Activated CD4-positive, CD25-positive, alpha-beta regulatory T cell (primary cell): Measurements from ENCODE around the gene PTCH2.
"Not testable (repeated sequence)": the region's sequence is repeated elsewhere in the genome, so short reads cannot be mapped to it uniquely, and the experiment has no call there.

Source experiments
- DNase-seq, 4 experiments: peaks; one replicate each; lab custom pipeline; 2025; lab: John Stamatoyannopoulos, UW

PTCH2 gene

DNA sequence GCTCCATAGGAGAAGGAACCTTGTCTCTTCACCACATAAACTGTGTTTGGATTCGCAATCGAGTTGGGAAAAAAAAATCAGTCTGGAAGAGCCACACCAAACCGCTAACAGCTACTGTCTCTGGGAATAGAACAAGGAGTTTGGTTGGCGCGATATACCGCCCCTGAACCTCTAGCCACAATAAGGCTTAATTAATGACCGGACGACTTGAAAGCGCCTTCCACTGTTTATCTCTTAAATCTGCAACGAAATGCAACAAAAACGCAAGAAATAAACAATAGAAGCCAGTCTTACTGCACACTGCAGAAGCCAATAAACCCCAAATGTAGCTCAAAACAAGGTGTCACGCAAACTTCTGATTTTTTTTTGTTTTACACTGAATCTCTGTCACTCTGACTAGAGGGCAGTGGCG, 23.9 kb downstream of the PTCH2 start:
- no peak for DNase-seq

DNA sequence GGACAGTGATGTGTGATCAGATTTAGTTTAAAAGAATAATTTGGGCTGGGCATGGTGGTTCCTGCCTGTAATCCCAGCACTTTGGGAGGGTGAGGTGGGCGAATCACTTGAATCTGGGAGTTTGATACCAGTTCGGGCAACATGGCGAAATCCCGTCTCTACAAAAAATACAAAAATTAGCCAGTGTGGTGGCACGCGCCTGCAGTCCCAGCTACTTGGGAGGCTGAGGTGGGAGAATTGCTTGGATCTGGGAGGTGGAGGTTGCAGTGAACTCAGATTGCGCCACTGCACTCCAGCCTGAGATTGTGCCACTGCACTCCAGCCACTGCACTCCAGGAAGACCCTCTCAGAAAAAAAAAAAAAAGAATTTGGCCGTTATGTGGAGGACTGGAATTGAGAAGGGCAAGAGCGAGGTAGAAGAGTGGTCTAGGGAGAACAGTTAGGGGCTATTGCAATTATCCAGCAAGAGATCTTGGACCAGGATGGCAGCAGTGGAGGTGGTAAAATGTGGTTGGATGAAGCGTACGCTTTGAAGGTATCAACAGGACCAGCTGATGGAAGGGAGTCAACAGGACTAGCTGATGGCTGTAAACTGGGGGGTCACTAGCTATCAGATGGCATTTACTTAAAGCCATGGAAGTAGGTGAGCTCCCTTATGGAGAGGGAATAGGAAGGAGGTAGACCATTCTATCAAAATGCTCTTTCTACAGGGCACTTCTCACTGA, 25.1 kb downstream of the PTCH2 start:
- DNase-seq = no peak

DNA sequence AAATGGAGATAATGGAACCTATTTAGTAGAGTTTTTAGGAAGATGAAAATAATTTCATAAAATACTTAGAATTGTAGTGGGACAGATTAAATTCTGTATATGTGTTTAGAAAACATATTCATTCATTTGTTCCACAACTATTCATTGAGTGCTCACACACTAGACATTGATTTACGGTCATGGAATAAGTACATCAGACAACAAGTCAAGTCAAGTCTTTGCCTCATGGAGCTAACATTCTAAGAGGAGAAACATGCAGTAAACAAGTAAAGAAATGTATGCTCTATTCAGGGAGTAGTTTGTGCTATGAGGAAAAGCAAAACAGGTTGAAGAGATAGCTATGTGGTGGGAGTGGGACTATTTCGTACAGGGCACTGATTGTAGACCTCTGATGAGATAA, 25.7 kb downstream of the PTCH2 start:
- DNase-seq = no peak

DNA sequence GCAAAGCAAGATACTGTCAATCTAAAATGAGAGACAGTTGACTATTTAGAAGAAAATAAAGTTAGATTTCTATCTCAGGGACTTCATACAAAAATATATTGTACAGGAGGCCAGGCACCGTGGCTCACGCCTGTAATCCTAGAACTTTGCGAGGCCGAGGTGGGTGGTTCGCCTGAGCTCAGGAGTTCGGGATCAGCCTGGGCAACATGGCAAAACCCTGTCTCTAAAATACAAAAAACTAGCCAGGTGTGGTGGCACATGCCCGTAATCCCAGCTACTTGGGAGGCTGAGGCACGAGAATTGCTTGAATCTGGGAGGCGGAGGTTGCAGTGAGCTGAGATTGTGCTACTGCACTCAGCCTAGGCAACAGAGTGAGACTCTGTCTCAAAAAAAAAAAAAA, 27.1 kb downstream of the PTCH2 start:
- not testable (repeated sequence) for DNase-seq

DNA sequence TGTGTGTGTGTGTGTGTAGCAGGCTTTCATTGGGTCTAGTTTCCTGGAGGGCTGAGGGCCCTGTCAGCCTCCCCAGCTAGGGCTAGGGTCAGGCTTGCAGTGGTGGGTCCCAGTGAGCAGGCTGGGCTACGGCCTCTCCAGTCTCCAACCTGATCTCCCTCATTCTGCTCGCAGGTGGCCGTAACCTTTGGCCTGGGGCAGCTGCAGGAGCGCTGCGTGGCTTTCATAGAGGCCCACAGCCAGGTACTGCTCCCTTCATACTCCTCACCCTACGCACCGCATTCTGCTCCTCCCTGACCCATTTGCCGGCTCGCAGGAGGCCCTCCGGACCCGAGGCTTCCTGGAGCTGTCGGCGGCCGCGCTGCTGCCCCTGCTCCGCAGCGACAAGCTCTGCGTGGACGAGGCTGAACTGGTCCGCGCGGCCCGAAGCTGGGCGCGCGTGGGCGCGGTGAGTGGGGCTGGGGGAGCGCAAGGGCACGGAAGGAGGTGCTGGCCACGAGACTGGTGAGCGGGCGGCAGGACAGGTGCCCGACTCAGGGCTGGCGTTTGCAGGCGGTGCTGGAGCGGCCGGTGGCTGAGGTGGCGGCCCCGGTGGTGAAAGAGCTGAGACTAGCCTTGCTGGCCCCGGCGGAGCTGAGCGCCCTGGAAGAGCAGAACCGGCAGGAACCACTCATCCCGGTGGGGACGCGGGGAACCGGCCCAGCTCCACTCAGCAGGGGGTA, 30.1 kb downstream of the PTCH2 start:
- no peak for DNase-seq

DNA sequence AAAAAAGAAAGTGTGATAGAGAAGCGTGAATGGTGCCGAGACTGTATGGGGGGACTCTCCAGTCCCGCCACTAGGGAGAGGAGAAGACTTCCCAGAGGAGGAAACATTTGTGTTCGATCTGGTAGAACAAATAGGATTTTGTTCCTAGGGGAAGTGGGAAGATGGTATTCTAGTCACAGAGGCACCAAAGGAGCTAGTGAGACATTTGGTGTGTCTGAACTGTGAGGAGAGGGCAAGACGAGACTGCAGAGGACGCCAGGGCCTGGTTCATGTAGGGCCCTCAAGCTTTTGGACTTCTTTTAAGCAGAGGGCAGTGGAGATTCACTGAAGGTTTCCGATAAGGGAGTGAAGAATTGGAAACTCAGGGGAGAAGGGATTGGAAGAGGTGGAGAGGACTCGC, 31.8 kb downstream of the PTCH2 start:
- no peak for DNase-seq

GRCh38 chr1:44810762-44811105, 32.3 kb downstream of the PTCH2 start:
- not testable (repeated sequence) for DNase-seq

- no peak for DNase-seq
Observed at GRCh38 chr1:44810101-44810761, 32.8 kb downstream of the PTCH2 start.

DNA sequence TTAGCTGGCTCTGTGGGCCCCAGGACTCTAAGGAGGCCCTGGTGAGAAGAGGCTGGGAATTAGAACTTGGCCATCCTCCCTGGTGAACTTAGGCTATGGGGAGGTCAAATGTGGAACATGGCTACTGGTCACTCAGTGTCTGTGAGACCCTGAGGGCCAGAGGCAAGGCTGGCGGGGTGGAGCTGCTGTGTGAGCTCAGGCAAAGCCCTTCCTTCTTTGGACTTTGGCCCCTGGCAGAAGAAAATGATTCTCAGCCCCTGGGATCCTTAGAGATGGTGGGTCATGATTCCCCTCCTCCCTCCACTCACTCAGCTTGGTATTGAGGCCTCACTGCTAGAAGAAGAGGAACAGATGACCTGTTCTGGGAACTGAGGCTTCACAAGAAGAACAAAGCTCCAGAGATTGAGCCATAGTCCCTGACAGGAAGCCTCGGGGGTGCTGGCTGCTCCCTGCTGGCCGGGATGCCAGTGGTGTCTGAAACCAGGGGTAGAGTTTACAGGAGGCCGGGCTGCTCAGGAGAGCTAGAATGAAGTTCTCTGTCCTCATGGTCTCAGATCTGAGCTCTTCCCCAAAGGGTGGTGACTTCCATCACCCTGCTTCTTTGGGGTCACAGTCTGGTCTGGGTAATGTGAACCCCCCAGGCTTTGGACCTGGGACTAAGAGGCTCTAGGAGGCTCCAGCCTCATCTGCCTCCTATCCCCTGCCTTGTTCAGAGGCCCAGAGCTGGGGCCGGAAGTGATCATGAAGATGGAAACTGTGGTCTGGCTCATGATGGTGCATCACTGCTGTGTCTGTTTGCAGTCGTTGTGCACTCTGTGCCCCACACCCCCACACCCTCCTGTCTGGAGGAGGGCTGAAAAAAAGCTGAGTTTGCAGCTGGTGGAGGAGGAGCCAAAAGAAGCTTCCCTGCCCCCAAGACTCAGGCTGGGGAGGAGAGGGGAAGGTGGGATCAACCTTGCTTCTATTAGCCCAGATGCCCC, 33.8 kb downstream of the PTCH2 start:
- peak; percentile 60 to 84 (median 70) for DNase-seq

DNA sequence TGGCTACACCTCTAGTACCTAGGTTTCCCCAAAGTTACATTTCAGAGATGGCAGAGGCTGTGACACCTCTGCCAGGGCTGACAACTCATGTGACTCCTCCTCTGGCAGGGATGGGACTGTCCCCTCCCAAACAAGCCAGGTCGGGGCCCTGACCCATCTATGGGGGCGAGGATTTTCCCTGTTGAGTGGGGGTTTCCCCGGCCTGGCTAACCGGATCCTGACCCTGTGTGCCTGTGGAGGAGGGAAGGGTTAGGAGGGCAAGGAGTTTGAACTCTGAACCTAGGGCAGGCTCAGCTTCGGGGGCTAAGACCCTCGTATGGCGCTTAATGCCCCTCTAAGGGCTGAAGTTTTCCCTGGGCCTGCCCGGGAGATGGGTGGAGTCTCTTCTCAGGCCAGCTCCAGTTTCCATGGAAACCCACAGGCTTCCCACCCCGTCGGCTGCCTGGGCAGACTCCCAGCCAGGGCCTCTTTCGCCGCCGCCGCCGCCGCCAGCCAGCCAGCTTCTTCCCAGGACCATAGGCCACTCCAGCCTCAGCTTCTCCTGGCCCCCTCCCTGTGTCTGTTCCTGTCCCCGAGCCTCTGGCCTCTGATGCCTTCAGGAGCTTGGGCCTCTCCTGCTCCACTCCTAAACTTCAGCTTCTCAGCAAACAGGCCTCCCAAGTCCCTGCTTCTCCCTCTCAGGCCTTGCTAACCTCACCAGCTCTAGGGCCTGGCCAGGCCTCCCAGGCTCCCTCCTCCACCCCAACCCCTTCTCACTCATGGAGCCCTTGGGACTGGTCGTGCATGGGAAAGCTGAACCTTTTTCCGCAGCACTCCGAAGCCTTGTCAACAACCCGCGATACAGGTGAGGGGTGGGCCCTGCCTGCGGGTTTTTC, 34.8 kb downstream of the PTCH2 start, which contains the start of gene BTBD19:
Gene BTBD19 (plus strand): TSS at position 461 of the 875 bp plus-strand sequence. CDS start 298 bp downstream, at position 759.
- DNase-seq = peak in 2 of 4 experiments; percentile 50 to 51

GRCh38 chr1:44807364-44808062, 35.5 kb downstream of the PTCH2 start:
- DNase-seq = peak; percentile 51 to 87 (median 68)

DNA sequence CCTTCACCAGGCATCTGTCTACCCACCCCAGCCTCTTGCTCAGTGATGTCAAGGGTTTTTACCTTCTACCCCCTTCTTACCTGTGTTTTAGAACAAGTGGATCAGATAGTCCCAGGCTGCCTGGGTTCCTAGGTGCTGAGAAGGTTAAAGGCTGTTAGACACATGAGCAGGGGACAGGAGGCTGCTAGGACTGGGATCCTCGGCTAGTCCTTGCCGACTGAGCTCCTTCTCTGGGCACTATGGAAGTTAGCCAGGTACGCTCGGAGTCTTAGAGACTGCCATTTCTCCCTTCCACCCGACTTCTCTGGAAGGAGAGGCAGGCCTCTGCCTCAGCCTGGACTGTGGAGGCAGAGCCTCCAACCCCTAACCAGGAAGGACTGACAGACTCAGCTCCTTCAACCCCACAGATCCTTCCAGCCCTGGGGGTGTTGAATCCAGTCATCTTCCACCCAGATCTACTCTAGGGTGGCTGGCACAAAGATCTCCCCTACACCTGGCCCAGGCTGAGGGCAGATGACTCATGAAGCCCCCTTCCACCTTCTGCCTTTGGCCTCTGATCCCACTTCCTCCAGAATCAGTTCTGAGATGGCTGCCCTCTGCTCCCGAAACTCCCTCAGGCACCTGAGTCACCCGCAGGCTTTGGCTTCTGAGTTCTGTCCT, 36.2 kb downstream of the PTCH2 start, which contains the start of gene DYNLT4:
Gene DYNLT4 (minus strand): TSS at position 648 of the 660 bp plus-strand sequence. CDS start 683 bp downstream, outside the sequence.
- no peak for DNase-seq

GRCh38 chr1:44806025-44806703, 36.9 kb downstream of the PTCH2 start:
- DNase-seq = no peak

- DNase-seq = no peak
Observed at GRCh38 chr1:44805311-44806024, 37.6 kb downstream of the PTCH2 start.

GRCh38 chr1:44803312-44804095, 39.5 kb downstream of the PTCH2 start:
- no peak for DNase-seq

- no peak for DNase-seq
Observed at GRCh38 chr1:44803062-44803311, 40.1 kb downstream of the PTCH2 start.

- no peak for DNase-seq
Observed at GRCh38 chr1:44802306-44803061, 40.6 kb downstream of the PTCH2 start.
